Lung (tissue), 12 donors: ENCODE data around the gene C1orf74. TPM values are rescaled to one million over a fixed set of nuclear protein-coding genes. Genes with fewer than 3 reads are reported as not detected.

Source experiments
- ATAC-seq: fragments of 200-7000 bp; cut with Tn5 transposase; one replicate; pipeline ENCODE4 v1.9.1; 2020; ENCODE audit warnings: moderate number of reproducible peaks; ENCODE audit not compliant: insufficient read depth, low FRiP score
- DNase-seq, 3 donors: peaks; one replicate each; pipeline ENCODE4 v3.0.0-alpha.2; 2013 to 2017
- H3K27ac ChIP-seq, 2 donors: one replicate each; pipeline ENCODE4 v1.5.1; 2013; ENCODE audit warnings: mild to moderate bottlenecking in 2 of 2, moderate library complexity in 2 of 2, control low read depth in 1 of 2, inconsistent platforms in 1 of 2, low read depth in 1 of 2, low read length in 1 of 2
- H3K27me3 ChIP-seq, 3 donors: one replicate each; pipeline ENCODE4 v1.5.1; 2013; ENCODE audit warnings: low read length in 2 of 3; ENCODE audit not compliant: control insufficient read depth in 3 of 3, insufficient read depth in 3 of 3
- H3K36me3 ChIP-seq, 4 donors: one replicate each; pipeline ENCODE4 v1.5.1; 2013; ENCODE audit warnings: low read length in 4 of 4, mild to moderate bottlenecking in 1 of 4, moderate library complexity in 1 of 4; ENCODE audit not compliant: control insufficient read depth in 4 of 4, insufficient read depth in 4 of 4
- H3K4me1 ChIP-seq, 5 donors: one replicate each; pipeline ENCODE4 v1.5.1; 2013; ENCODE audit warnings: low read length in 5 of 5, mild to moderate bottlenecking in 2 of 5, moderate library complexity in 1 of 5; ENCODE audit not compliant: control insufficient read depth in 5 of 5, insufficient read depth in 5 of 5
- H3K4me3 ChIP-seq: one replicate; pipeline ENCODE4 v1.5.1; 2013; ENCODE audit warnings: mild to moderate bottlenecking, control low read depth, moderate library complexity
- H3K9ac ChIP-seq, 2 donors: one replicate each; pipeline ENCODE4 v1.5.1; 2013; ENCODE audit warnings: low read length in 2 of 2, control low read depth in 1 of 2; ENCODE audit not compliant: insufficient read depth in 1 of 2
- H3K9me3 ChIP-seq, 4 donors: one replicate each; pipeline ENCODE4 v1.5.1; 2013; ENCODE audit warnings: low read length in 3 of 4, mild to moderate bottlenecking in 1 of 4, moderate library complexity in 1 of 4; ENCODE audit not compliant: control insufficient read depth in 4 of 4, insufficient read depth in 3 of 4
- CTCF ChIP-seq: IDR thresholded peaks from 2 replicates; pipeline ENCODE4 v1.5.1; 2012; ENCODE audit warnings: mild to moderate bottlenecking; ENCODE audit errors: control extremely low read depth, extremely low read depth
- WGBS, 2 donors: extraction: QIAGEN DNeasy Blood & Tissue Kit; methylation state at CpG; one replicate each; pipeline ENCODE4 v1.1.7; 2013; 5-methylcytosine and 5-hydroxymethylcytosine counted together
- polyA plus RNA-seq, 2 donors: library from polyadenylated mRNA; stranded (reverse); fragments of 200-250 nt; gene quantifications; one replicate each; pipeline ENCODE4 v1.2.1, GENCODE V29; 2013
- total RNA-seq, 2 donors: library from RNA; depleted of rRNA in 1 of 2; stranded (reverse); fragments of >200 nt in 1 of 2; gene quantifications; one replicate each; pipeline ENCODE4 v1.2.1, GENCODE V29; 2014 to 2021
- donor health status: control.
- donor health status: control.
- donor health status: Bipolar disorder and iron deficiency.
- donor health status: healthy.
- donor health status: DM: yes; HTN: yes; CAD: no.

Gene C1orf74
- total and polyA plus RNA-seq, 4 donors = 0.75 to 2.5 (median 1.5) TPM

- peak; percentile 30 for TF ChIP-seq CTCF
- 35 to 41% methylated on average over 12 of the region's 12 CpGs for WGBS, 2 donors
- peak overlapping the region; percentile 9 to 25 for H3K27ac ChIP-seq
- H3K36me3 ChIP-seq = no peaks in the 10 kb centered on the region
- DNase-seq (peak in 2 of 3 donors; percentile 61 to 71), ATAC-seq (no peak)
- H3K4me1 ChIP-seq = no peaks in the 10 kb centered on the region
- H3K9ac ChIP-seq = no peak overlapping the region
- H3K27me3 ChIP-seq = peaks cover 0 to 9% (median 0%) of the 10 kb centered on the region in 3 donors
- no peak overlapping the region for H3K4me3 ChIP-seq
- no peaks in the 10 kb centered on the region for H3K9me3 ChIP-seq
These were observed 39.0 kb upstream of the C1orf74 start for GRCh38 chr1:209823143-209824041.

- no peaks in the 10 kb centered on the region for H3K36me3 ChIP-seq
- WGBS, 2 donors = 63 to 71% methylated on average over 7 of the region's 7 CpGs
- no peaks in the 10 kb centered on the region for H3K9me3 ChIP-seq
- peaks cover 0 to 9% (median 0%) of the 10 kb centered on the region in 3 donors for H3K27me3 ChIP-seq
- no peak for ATAC-seq
- H3K9ac ChIP-seq = no peak overlapping the region
- H3K4me1 ChIP-seq = no peaks in the 10 kb centered on the region
- no peak overlapping the region for H3K27ac ChIP-seq
- no peak for TF ChIP-seq CTCF
- H3K4me3 ChIP-seq = no peak overlapping the region
- no peak for DNase-seq
These were observed 38.3 kb upstream of the C1orf74 start for GRCh38 chr1:209822706-209823105.

DNA sequence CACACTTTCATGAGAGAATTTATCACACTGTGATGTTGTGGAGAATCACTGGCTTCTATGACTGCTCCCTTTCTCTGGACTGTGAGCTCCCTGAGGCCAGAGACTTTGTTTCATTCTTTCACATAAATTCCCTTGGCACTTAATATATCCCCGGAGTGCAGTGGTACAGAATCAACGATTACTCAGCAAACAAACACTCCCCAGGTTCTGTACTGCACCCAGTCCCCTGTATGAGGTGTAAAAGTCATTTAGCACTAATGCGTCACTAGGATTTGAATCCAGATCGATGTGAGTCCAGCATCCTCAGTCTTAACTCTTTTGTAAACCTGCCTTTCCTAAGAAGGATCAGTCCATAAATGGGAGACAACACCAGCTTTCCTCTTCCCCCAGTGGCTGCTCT lies 36.6 kb upstream of the C1orf74 start:
- Histone ChIP-seq H3K4me1 (no peaks in the 10 kb centered on the region), H3K27ac (no peak overlapping the region), H3K27me3 (peaks cover 0 to 9% (median 0%) of the 10 kb centered on the region in 3 donors), H3K9me3 (no peaks in the 10 kb centered on the region), H3K4me3 (no peak overlapping the region), H3K9ac (no peak overlapping the region), H3K36me3 (no peaks in the 10 kb centered on the region)
- WGBS, 2 donors = 60 to 74% methylated on average over 4 of the region's 4 CpGs
- no peak for DNase-seq
- no peak for ATAC-seq
- TF ChIP-seq CTCF = no peak
